HFFc6 (cell line): ENCODE measurements around the gene AKT1. TPM values are rescaled to one million over a fixed set of nuclear protein-coding genes. Genes with fewer than 3 reads are reported as not detected.

ENCODE experiments used
- DNase-seq: peaks from one replicate; pipeline ENCODE4 v3.0.0-alpha.2; 2018
- H3K27ac Mint-ChIP-seq: 2 replicates; pipeline ENCODE4 v1.8.0; 2020; ENCODE audit warnings: mild to moderate bottlenecking, mixed read lengths
- H3K27me3 Mint-ChIP-seq: 2 replicates; pipeline ENCODE4 v1.8.0; 2021; ENCODE audit warnings: mild to moderate bottlenecking, moderate library complexity, mixed read lengths; ENCODE audit not compliant: insufficient read depth
- H3K36me3 Mint-ChIP-seq: 2 replicates; pipeline ENCODE4 v1.8.0; 2021; ENCODE audit warnings: low read depth, mixed read lengths
- H3K4me1 Mint-ChIP-seq: 2 replicates; pipeline ENCODE4 v1.8.0; 2020; ENCODE audit warnings: low read depth, mixed read lengths
- H3K4me3 Mint-ChIP-seq: 2 replicates; pipeline ENCODE4 v1.8.0; 2020; ENCODE audit warnings: mild to moderate bottlenecking, moderate library complexity, mixed read lengths
- H3K9me3 Mint-ChIP-seq: 2 replicates; pipeline ENCODE4 v1.8.0; 2020; ENCODE audit warnings: mild to moderate bottlenecking, mixed read lengths
- CTCF ChIP-seq: fragments of 200-600 bp; sonication (generic); IDR thresholded peaks from 2 replicates; pipeline ENCODE4 v1.5.0; 2021; ENCODE audit warnings: antibody characterized with exemption, mild to moderate bottlenecking
- total RNA-seq, 6 experiments: library from RNA; stranded (reverse); fragmentation: NEBNext Ultra II Directional; extraction: Animal tissue kit (Norgen Biotek cat#: 25700); gene quantifications; 2 replicates in 1 of 6; 3 replicates in 5 of 6; pipeline ENCODE4 v1.2.3, GENCODE V29; 2021

Gene AKT1
- total RNA-seq, 6 experiments from 2014 or later = 164 to 191 (median 173) TPM

GRCh38 chr14:104799244-104800014 is 3.9 kb upstream of the AKT1 start:
- Mint-ChIP-seq H3K27ac (peak overlapping the region; percentile 53; the same call in 1 of the 2 replicates), H3K36me3 (peaks cover 2% of the 10 kb centered on the region; the same call in 1 of the 2 replicates), H3K4me1 (peaks cover 5% of the 10 kb centered on the region), H3K27me3 (peaks cover 5% of the 10 kb centered on the region; the same call in 1 of the 2 replicates), H3K4me3 (peak overlapping the region; percentile 66), H3K9me3 (no peaks in the 10 kb centered on the region)
- DNase-seq = no peak
- no peak for TF ChIP-seq CTCF

- H3K27ac Mint-ChIP-seq = no peak overlapping the region
- H3K4me3 Mint-ChIP-seq = no peak overlapping the region
- no peak for TF ChIP-seq CTCF
- H3K4me1 Mint-ChIP-seq = peaks cover 11% of the 10 kb centered on the region
- peaks cover 5% of the 10 kb centered on the region; the same call in 1 of the 2 replicates for H3K27me3 Mint-ChIP-seq
- no peaks in the 10 kb centered on the region for H3K9me3 Mint-ChIP-seq
- DNase-seq = no peak
- peaks cover 5% of the 10 kb centered on the region; the same call in 1 of the 2 replicates for H3K36me3 Mint-ChIP-seq
Observed at GRCh38 chr14:104798300-104799243, 3.0 kb upstream of the AKT1 start.

- H3K27me3 Mint-ChIP-seq = peaks cover 2% of the 10 kb centered on the region; the same call in 1 of the 2 replicates
- no peak for DNase-seq
- 0 out of 2 replicates have a peak, but pooled peaks have one; percentile 19 for TF ChIP-seq CTCF
- no peak overlapping the region for H3K27ac Mint-ChIP-seq
- H3K4me3 Mint-ChIP-seq = no peak overlapping the region
- H3K9me3 Mint-ChIP-seq = no peaks in the 10 kb centered on the region
- H3K36me3 Mint-ChIP-seq = peaks cover 5% of the 10 kb centered on the region; the same call in 1 of the 2 replicates
- H3K4me1 Mint-ChIP-seq = peaks cover 20% of the 10 kb centered on the region
Observed at GRCh38 chr14:104797115-104798044, 1.8 kb upstream of the AKT1 start.

- Mint-ChIP-seq H3K36me3 (peaks cover 5% of the 10 kb centered on the region; the same call in 1 of the 2 replicates), H3K4me1 (peaks cover 20% of the 10 kb centered on the region), H3K9me3 (no peaks in the 10 kb centered on the region), H3K27ac (no peak overlapping the region), H3K27me3 (peaks cover 2% of the 10 kb centered on the region; the same call in 1 of the 2 replicates), H3K4me3 (peak overlapping the region; percentile 63; the same call in 1 of the 2 replicates)
- no peak for TF ChIP-seq CTCF
- DNase-seq = no peak
Observed at GRCh38 chr14:104796687-104797081, 1.1 kb upstream of the AKT1 start.
